WTC11 (cell line): ENCODE results near the gene LY6G6F. TPM values are rescaled to one million over a fixed set of nuclear protein-coding genes. Genes with fewer than 3 reads are reported as not detected.

ENCODE experiments used
- ATAC-seq: fragments of 200-7000 bp; cut with Tn5 transposase; 2 replicates; pipeline ENCODE4 v1.10.0; 2021; ENCODE audit warnings: mild to moderate bottlenecking, moderate library complexity
- CTCF ChIA-PET: fragments of 300-600 bp; sonication (Branson Sonifier 250); formaldehyde crosslinking; loops from one replicate; lab custom pipeline; 2021; ENCODE audit warnings: antibody characterized with exemption; lab: Charles Lee
- POLR2A ChIA-PET: fragments of 350-600 bp; sonication (Branson Sonifier 250); formaldehyde crosslinking; loops from one replicate; lab custom pipeline; 2021; ENCODE audit warnings: antibody characterized with exemption; lab: Charles Lee
- DNase-seq: peaks from one replicate; pipeline ENCODE4 v3.0.0; 2021; ENCODE audit warnings: low spot score
- H3K27ac Mint-ChIP-seq: 2 replicates; pipeline ENCODE4 v1.8.0; 2021; ENCODE audit warnings: mixed read lengths
- H3K27me3 Mint-ChIP-seq: 2 replicates; pipeline ENCODE4 v1.8.0; 2021; ENCODE audit warnings: low read depth, mild to moderate bottlenecking, moderate library complexity, mixed read lengths
- H3K36me3 Mint-ChIP-seq: 2 replicates; pipeline ENCODE4 v1.8.0; 2021; ENCODE audit warnings: mixed read lengths
- H3K4me1 Mint-ChIP-seq: 2 replicates; pipeline ENCODE4 v1.8.0; 2022; ENCODE audit warnings: mixed read lengths
- H3K4me3 Mint-ChIP-seq: 2 replicates; pipeline ENCODE4 v1.8.0; 2021; ENCODE audit warnings: mild to moderate bottlenecking, moderate library complexity, mixed read lengths
- H3K9me3 Mint-ChIP-seq: 2 replicates; pipeline ENCODE4 v1.8.0; 2021; ENCODE audit warnings: mixed read lengths
- ATF2 ChIP-seq: sonication (generic); formaldehyde crosslinking; IDR thresholded peaks from 2 replicates; pipeline ENCODE4 v1.8.1; 2022; ENCODE audit warnings: low read depth, missing genetic modification reagents, borderline replicate concordance
- CBFB ChIP-seq: sonication (generic); formaldehyde crosslinking; IDR thresholded peaks from 2 replicates; pipeline ENCODE4 v1.8.1; 2022; ENCODE audit warnings: mild to moderate bottlenecking, low read depth, missing genetic modification reagents
- CTCF ChIP-seq: fragments of 200-600 bp; IDR thresholded peaks from 2 replicates; pipeline ENCODE4 v1.8.0; 2022; ENCODE audit warnings: antibody characterized with exemption
- EMX1 ChIP-seq: fragments of 250-450 bp; sonication (Bioruptor Pico); IDR thresholded peaks from 2 replicates; pipeline ENCODE4 v1.8.0; 2021; ENCODE audit warnings: mild to moderate bottlenecking
- MYBL2 ChIP-seq: sonication (generic); formaldehyde crosslinking; IDR thresholded peaks from 2 replicates; pipeline ENCODE4 v1.8.1; 2023; ENCODE audit warnings: mild to moderate bottlenecking, moderate library complexity, missing genetic modification reagents
- NFYB ChIP-seq: sonication (generic); formaldehyde crosslinking; conservative IDR thresholded peaks from 2 replicates; pipeline ENCODE4 v1.8.0; 2022; ENCODE audit warnings: low read depth, missing genetic modification reagents
- OVOL2 ChIP-seq: fragments of 250-450 bp; sonication (Bioruptor Pico); IDR thresholded peaks from 2 replicates; pipeline ENCODE4 v1.9.0; 2021; ENCODE audit warnings: mild to moderate bottlenecking, borderline replicate concordance
- PRRX2 ChIP-seq: fragments of 250-450 bp; sonication (Bioruptor Pico); IDR thresholded peaks from 2 replicates; pipeline ENCODE4 v1.8.0; 2021; ENCODE audit warnings: mild to moderate bottlenecking
- SP1 ChIP-seq: sonication (generic); formaldehyde crosslinking; conservative IDR thresholded peaks from 2 replicates; pipeline ENCODE4 v1.8.1; 2022; ENCODE audit warnings: missing genetic modification reagents
- USF2 ChIP-seq: sonication (generic); formaldehyde crosslinking; IDR thresholded peaks from 2 replicates; pipeline ENCODE4 v1.8.1; 2023; ENCODE audit warnings: mild to moderate bottlenecking, missing genetic modification reagents, moderate library complexity
- ZNF138 ChIP-seq: sonication (generic); formaldehyde crosslinking; conservative IDR thresholded peaks from 2 replicates; pipeline ENCODE4 v1.8.1; 2022; ENCODE audit warnings: mild to moderate bottlenecking, moderate library complexity, missing genetic modification reagents
- ZNF232 ChIP-seq: sonication (generic); formaldehyde crosslinking; IDR thresholded peaks from 2 replicates; pipeline ENCODE4 v1.8.0; 2022; ENCODE audit warnings: mild to moderate bottlenecking, missing genetic modification reagents
- ZNF416 ChIP-seq: fragments of 250-450 bp; sonication (Bioruptor Pico); IDR thresholded peaks from 2 replicates; pipeline ENCODE4 v1.9.0; 2021; ENCODE audit warnings: mild to moderate bottlenecking, inconsistent platforms
- ZNF423 ChIP-seq: fragments of 250-450 bp; sonication (Bioruptor Pico); IDR thresholded peaks from 2 replicates; pipeline ENCODE4 v2.1.2; 2022; ENCODE audit warnings: mild to moderate bottlenecking, moderate library complexity
- total RNA-seq: library from RNA; stranded (reverse); gene quantifications from 3 replicates; pipeline ENCODE4 v1.2.3, GENCODE V29; 2021
- TF ChIP-seq, protein P1 (sequence below): sonication (generic); formaldehyde crosslinking; IDR thresholded peaks from 2 replicates; pipeline ENCODE4 v1.8.0; 2022; ENCODE audit warnings: mild to moderate bottlenecking, missing genetic modification reagents
- TF ChIP-seq, protein P2 (sequence below): sonication (generic); formaldehyde crosslinking; IDR thresholded peaks from 2 replicates; pipeline ENCODE4 v1.8.0; 2022; ENCODE audit warnings: mild to moderate bottlenecking, missing genetic modification reagents
- TF ChIP-seq, protein P3 (sequence below): fragments of 250-450 bp; sonication (Bioruptor Pico); IDR thresholded peaks from 2 replicates; pipeline ENCODE4 v2.1.2; 2022; ENCODE audit warnings: mild to moderate bottlenecking, moderate library complexity
- TF ChIP-seq, protein P4 (sequence below): sonication (generic); formaldehyde crosslinking; IDR thresholded peaks from 2 replicates; pipeline ENCODE4 v1.8.0; 2023; ENCODE audit warnings: missing genetic modification reagents

The LY6G6F gene
- total RNA-seq, 1 experiment from 2014 or later, result not detected

DNA sequence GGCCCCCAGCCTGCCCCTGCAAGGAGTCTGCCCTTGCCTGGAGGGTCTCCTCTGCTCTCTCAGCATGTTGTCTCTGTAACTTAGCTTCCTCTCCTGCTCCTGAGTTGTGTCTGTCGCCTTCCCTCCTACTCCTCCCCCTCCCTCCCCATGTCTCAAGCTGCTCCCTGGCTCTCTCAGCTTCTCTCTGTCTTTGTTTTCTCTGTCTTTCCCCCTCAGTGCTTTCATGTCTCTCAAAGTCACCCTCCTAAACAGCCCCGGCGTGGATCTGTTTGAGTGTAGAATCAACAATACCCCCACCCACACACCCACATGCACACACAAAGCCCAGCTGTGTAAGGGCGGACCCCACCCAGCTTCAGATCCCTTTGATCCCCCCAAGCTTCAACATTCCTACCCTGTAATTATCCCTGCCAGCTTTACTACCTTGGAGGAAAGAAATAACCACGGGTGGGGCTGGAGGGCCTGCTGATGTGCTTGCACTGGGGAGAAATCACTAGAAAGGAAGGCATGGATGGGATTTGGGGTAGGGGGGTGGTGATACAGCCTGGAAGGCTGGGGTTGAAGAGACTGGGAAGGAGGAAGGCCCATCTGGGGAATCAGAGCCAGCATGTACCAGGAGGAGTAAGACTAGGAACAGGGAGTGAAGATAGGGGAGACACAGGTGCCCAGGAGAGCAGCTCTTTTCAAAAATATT is 7.5 kb downstream of the LY6G6F start:
- H3K36me3 Mint-ChIP-seq, result no peaks in the 10 kb centered on the region
- H3K4me3 Mint-ChIP-seq, result no peak overlapping the region
- H3K27me3 Mint-ChIP-seq, result no peaks in the 10 kb centered on the region; the same call in 1 of the 2 replicates
- ChIA-PET CTCF (interaction anchor here (0.5 to 2.3 kb wide), 13 partner anchors 10 to 482 kb away, joined by 3 to 24 read pairs (median 4); partner anchors contain the start of genes ABHD16A, DDAH2 and VARS1), POLR2A (interaction anchor here (0.8 to 1.5 kb wide), 3 partner anchors 13 to 113 kb away, joined by 3 to 6 read pairs (median 4); partner anchors contain the start of gene HSPA1B)
- no peak for DNase-seq
- no peaks in the 10 kb centered on the region for H3K9me3 Mint-ChIP-seq
- TF ChIP-seq PRRX2 (CRISPR knock-in tag), result no peak
- TF ChIP-seq ZNF423 (CRISPR knock-in tag), result peak; percentile 66
- no peak overlapping the region for H3K27ac Mint-ChIP-seq
- peak; percentile 39 for ATAC-seq
- peaks cover 46% of the 10 kb centered on the region for H3K4me1 Mint-ChIP-seq

DNA sequence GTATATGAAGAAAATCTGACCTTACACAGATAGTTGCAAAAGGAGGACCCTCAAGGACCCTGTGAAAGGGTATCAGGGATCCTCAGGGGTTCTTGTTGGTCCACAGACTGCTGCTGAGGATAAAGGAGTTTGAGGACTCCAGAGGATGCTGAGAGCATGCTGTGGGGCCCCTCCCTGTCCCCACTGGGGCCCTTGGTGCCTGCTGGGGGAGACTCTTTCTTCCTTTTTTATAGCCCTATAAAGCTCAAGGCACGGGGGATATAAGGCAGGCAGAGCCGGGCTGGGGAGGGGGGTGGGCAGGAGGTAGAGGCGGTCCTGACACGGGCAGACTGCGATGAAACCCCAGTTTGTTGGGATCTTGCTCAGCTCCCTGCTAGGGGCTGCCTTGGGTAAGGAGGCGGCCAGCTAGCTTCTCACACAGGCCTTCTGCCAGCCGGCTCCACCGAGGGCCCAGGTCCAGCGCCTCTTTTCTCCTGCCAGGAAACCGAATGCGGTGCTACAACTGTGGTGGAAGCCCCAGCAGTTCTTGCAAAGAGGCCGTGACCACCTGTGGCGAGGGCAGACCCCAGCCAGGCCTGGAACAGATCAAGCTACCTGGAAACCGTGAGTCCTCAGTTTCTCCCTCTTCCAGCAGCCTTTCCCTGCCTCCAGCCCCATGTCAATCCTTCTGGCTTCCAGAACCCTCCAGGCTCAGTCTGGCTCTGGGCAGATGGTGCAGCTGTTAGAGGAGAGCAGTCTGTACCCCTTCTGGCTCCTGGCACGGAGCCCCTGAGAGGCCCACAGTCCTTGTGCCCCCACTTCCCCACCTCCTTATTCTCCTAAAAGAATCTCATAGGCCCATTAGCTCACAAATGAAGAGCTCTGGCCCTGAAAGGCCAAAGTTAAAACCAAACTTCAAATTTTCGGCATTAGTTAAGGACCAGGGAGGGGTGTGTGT is 8.6 kb downstream of the LY6G6F start, which contains the start of gene LY6G6D:
LY6G6D (plus strand) TSS at position 327 of the 937 bp plus-strand sequence; CDS start at position 335, 8 bp downstream.
- H3K9me3 Mint-ChIP-seq, result no peaks in the 10 kb centered on the region
- H3K4me3 Mint-ChIP-seq, result no peak within 1 kb of the TSS
- ChIA-PET POLR2A (interaction anchor here (1.2 kb wide), 1 partner anchor 112 kb away, joined by 6 read pairs; the partner anchor contains the start of gene HSPA1B), CTCF (interaction anchor here (1.1 to 2.3 kb wide), 5 partner anchors 12 to 237 kb away, joined by 3 to 24 read pairs (median 6); partner anchors contain the start of genes ABHD16A and DDAH2)
- DNase-seq (no peak), ATAC-seq (no peak)
- H3K27me3 Mint-ChIP-seq, result no peaks in the 10 kb centered on the region; the same call in 1 of the 2 replicates
- H3K4me1 Mint-ChIP-seq, result peaks cover 45% of the 10 kb centered on the region
- no peak within 1 kb of the TSS for H3K27ac Mint-ChIP-seq
- TF ChIP-seq, protein P1, sequence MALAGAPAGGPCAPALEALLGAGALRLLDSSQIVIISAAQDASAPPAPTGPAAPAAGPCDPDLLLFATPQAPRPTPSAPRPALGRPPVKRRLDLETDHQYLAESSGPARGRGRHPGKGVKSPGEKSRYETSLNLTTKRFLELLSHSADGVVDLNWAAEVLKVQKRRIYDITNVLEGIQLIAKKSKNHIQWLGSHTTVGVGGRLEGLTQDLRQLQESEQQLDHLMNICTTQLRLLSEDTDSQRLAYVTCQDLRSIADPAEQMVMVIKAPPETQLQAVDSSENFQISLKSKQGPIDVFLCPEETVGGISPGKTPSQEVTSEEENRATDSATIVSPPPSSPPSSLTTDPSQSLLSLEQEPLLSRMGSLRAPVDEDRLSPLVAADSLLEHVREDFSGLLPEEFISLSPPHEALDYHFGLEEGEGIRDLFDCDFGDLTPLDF (CRISPR knock-in tag), result no peak
- TF ChIP-seq, protein P2, sequence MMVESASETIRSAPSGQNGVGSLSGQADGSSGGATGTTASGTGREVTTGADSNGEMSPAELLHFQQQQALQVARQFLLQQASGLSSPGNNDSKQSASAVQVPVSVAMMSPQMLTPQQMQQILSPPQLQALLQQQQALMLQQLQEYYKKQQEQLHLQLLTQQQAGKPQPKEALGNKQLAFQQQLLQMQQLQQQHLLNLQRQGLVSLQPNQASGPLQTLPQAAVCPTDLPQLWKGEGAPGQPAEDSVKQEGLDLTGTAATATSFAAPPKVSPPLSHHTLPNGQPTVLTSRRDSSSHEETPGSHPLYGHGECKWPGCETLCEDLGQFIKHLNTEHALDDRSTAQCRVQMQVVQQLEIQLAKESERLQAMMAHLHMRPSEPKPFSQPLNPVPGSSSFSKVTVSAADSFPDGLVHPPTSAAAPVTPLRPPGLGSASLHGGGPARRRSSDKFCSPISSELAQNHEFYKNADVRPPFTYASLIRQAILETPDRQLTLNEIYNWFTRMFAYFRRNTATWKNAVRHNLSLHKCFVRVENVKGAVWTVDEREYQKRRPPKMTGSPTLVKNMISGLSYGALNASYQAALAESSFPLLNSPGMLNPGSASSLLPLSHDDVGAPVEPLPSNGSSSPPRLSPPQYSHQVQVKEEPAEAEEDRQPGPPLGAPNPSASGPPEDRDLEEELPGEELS (CRISPR knock-in tag), result no peak
- TF ChIP-seq, protein P3, sequence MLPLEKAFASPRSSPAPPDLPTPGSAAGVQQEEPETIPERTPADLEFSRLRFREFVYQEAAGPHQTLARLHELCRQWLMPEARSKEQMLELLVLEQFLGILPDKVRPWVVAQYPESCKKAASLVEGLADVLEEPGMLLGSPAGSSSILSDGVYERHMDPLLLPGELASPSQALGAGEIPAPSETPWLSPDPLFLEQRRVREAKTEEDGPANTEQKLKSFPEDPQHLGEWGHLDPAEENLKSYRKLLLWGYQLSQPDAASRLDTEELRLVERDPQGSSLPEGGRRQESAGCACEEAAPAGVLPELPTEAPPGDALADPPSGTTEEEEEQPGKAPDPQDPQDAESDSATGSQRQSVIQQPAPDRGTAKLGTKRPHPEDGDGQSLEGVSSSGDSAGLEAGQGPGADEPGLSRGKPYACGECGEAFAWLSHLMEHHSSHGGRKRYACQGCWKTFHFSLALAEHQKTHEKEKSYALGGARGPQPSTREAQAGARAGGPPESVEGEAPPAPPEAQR (CRISPR knock-in tag), result no peak
- TF ChIP-seq PRRX2 (CRISPR knock-in tag), result no peak
- TF ChIP-seq, protein P4, sequence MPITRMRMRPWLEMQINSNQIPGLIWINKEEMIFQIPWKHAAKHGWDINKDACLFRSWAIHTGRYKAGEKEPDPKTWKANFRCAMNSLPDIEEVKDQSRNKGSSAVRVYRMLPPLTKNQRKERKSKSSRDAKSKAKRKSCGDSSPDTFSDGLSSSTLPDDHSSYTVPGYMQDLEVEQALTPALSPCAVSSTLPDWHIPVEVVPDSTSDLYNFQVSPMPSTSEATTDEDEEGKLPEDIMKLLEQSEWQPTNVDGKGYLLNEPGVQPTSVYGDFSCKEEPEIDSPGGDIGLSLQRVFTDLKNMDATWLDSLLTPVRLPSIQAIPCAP, result no peak
- no peak for TF ChIP-seq SP1 (CRISPR knock-in tag)
- TF ChIP-seq CBFB, result no peak
- no peak for TF ChIP-seq ZNF138 (CRISPR knock-in tag)
- TF ChIP-seq EMX1, result no peak
- no peak for TF ChIP-seq ATF2 (CRISPR knock-in tag)
- no peak for TF ChIP-seq USF2 (CRISPR knock-in tag)
- no peak for TF ChIP-seq OVOL2
- TF ChIP-seq CTCF, result no peak
- no peak for TF ChIP-seq ZNF416 (CRISPR knock-in tag)
- TF ChIP-seq NFYB (CRISPR knock-in tag), result no peak
- TF ChIP-seq ZNF232 (CRISPR knock-in tag), result no peak
- TF ChIP-seq MYBL2, result no peak
- H3K36me3 Mint-ChIP-seq, result no peaks in the 10 kb centered on the region
